NB4 (cell line): ENCODE measurements around the gene ATP6V0A4.

ENCODE experiments used
- DNase-seq: peaks from one replicate; pipeline ENCODE4 v3.0.0; 2010; ENCODE audit warnings: low read depth
- H3K4me3 ChIP-seq: one replicate; pipeline ENCODE4 v1.5.1; 2011; ENCODE audit warnings: mild to moderate bottlenecking, low read depth, low read length, moderate library complexity
- CTCF ChIP-seq: IDR thresholded peaks from one replicate; pipeline ENCODE4 v1.5.1; 2012; ENCODE audit warnings: low read depth, low read length
- MAX ChIP-seq: IDR thresholded peaks from 2 replicates; pipeline ENCODE4 v1.6.1; 2011; ENCODE audit warnings: low read depth, low read length
- MYC ChIP-seq: IDR thresholded peaks from 2 replicates; pipeline ENCODE4 v1.6.1; 2011; ENCODE audit warnings: low read depth, low read length
- POLR2A ChIP-seq: IDR thresholded peaks from 2 replicates; pipeline ENCODE4 v1.6.1; 2011; ENCODE audit warnings: mild to moderate bottlenecking; ENCODE audit not compliant: insufficient read length; ENCODE audit errors: extremely low read depth

Gene ATP6V0A4

GRCh38 chr7:138665669-138666140 lies 132.3 kb downstream of the ATP6V0A4 start:
- no peak overlapping the region for H3K4me3 ChIP-seq
- no peak for TF ChIP-seq POLR2A
- no peak for TF ChIP-seq CTCF
- TF ChIP-seq MAX: no peak
- TF ChIP-seq MYC: no peak
- no peak for DNase-seq

GRCh38 chr7:138665249-138665648 lies 132.7 kb downstream of the ATP6V0A4 start:
- no peak for DNase-seq
- TF ChIP-seq MAX: no peak
- no peak for TF ChIP-seq POLR2A
- no peak for TF ChIP-seq CTCF
- TF ChIP-seq MYC: no peak
- no peak overlapping the region for H3K4me3 ChIP-seq

- TF ChIP-seq CTCF: no peak
- TF ChIP-seq POLR2A: no peak
- TF ChIP-seq MYC: no peak
- no peak for TF ChIP-seq MAX
- no peak for DNase-seq
- no peak overlapping the region for H3K4me3 ChIP-seq
Observed at GRCh38 chr7:138663725-138664710, 134.0 kb downstream of the ATP6V0A4 start.

GRCh38 chr7:138662991-138663320 lies 135.0 kb downstream of the ATP6V0A4 start:
- H3K4me3 ChIP-seq: no peak overlapping the region
- TF ChIP-seq MYC (no peak), CTCF (no peak), MAX (no peak), POLR2A (no peak)
- no peak for DNase-seq

- no peak for TF ChIP-seq MYC
- no peak for TF ChIP-seq CTCF
- no peak for TF ChIP-seq MAX
- no peak for TF ChIP-seq POLR2A
- peak; percentile 16 for DNase-seq
- no peak overlapping the region for H3K4me3 ChIP-seq
Observed at GRCh38 chr7:138662076-138662990, 135.7 kb downstream of the ATP6V0A4 start.
